HepG2 (cell line): ENCODE results near the gene MYH9. TPM values are rescaled to one million over a fixed set of nuclear protein-coding genes. Genes with fewer than 3 reads are reported as not detected.

Source experiments
- AHDC1 ChIP-seq: sonication (generic); formaldehyde crosslinking; IDR thresholded peaks from 2 replicates; pipeline ENCODE4 v1.5.1; 2020; ENCODE audit warnings: mild to moderate bottlenecking, missing genetic modification reagents, borderline replicate concordance
- PPARG ChIP-seq: conservative IDR thresholded peaks from 2 replicates; pipeline ENCODE4 v1.6.1; 2016; ENCODE audit warnings: missing biosample characterization, missing genetic modification reagents
- RXRA ChIP-seq: sonication (generic); formaldehyde crosslinking; IDR thresholded peaks from 2 replicates; pipeline ENCODE4 v1.5.1; 2020; ENCODE audit warnings: missing genetic modification reagents
- ZBTB43 ChIP-seq: sonication (generic); formaldehyde crosslinking; conservative IDR thresholded peaks from 2 replicates; pipeline ENCODE4 v1.4.0; 2020; ENCODE audit warnings: missing genetic modification reagents
- ZFY ChIP-seq: sonication (generic); formaldehyde crosslinking; IDR thresholded peaks from 2 replicates; pipeline ENCODE4 v1.4.0; 2020; ENCODE audit warnings: missing genetic modification reagents
- ZNF20 ChIP-seq: sonication (generic); formaldehyde crosslinking; IDR thresholded peaks from 2 replicates; pipeline ENCODE4 v1.4.0; 2020; ENCODE audit warnings: mild to moderate bottlenecking, moderate library complexity, missing genetic modification reagents
- ZNF501 ChIP-seq: sonication (generic); formaldehyde crosslinking; IDR thresholded peaks from 2 replicates; pipeline ENCODE4 v1.5.1; 2020; ENCODE audit warnings: mild to moderate bottlenecking, moderate library complexity, missing genetic modification reagents
- ZNF503 ChIP-seq: sonication (generic); formaldehyde crosslinking; IDR thresholded peaks from 2 replicates; pipeline ENCODE4 v1.4.0; 2020; ENCODE audit warnings: missing genetic modification reagents
- ZNF609 ChIP-seq: sonication (generic); formaldehyde crosslinking; IDR thresholded peaks from 2 replicates; pipeline ENCODE4 v1.4.0; 2020; ENCODE audit warnings: mild to moderate bottlenecking, missing genetic modification reagents, borderline replicate concordance
- ZNF800 ChIP-seq: sonication (generic); formaldehyde crosslinking; IDR thresholded peaks from 2 replicates; pipeline ENCODE4 v1.4.0; 2020; ENCODE audit warnings: missing genetic modification reagents
- polyA plus RNA-seq, 8 experiments: library from polyadenylated mRNA; depleted of rRNA in 3 of 8; stranded (reverse) in 7 of 8; unstranded in 1 of 8; fragments of >200 nt; fragmentation: Illumina TruSeq in 4 of 8; extraction: Trizol in 4 of 8; gene quantifications; 2 replicates each; pipeline versions ENCODE4 v1.2.1 to v1.2.3, GENCODE V29; 2011 to 2016; ENCODE audit warnings: low read depth in 4 of 8, missing spikeins in 1 of 8, mixed read lengths in 1 of 8; ENCODE audit not compliant: insufficient read depth in 1 of 8
- total RNA-seq, 5 experiments: library from RNA; depleted of rRNA; stranded (reverse); fragments of >200 nt; fragmentation: Illumina TruSeq; extraction: Trizol; gene quantifications; 2 replicates each; pipeline ENCODE4 v1.2.3, GENCODE V29; 2016; ENCODE audit warnings: low read depth in 1 of 5

MYH9 gene
- total and polyA plus RNA-seq, 2 of the 13 experiments (the other 11 are each of a cell fraction or from before 2014, with no cell fraction given), result 50.7 to 98.5 TPM

- 0 out of 2 replicates have a peak, but pooled peaks have one; percentile 16 for TF ChIP-seq ZNF501 (CRISPR knock-in tag)
- no peak for TF ChIP-seq ZNF503
- TF ChIP-seq PPARG (CRISPR knock-in tag), result peak; percentile 94
- TF ChIP-seq ZNF609 (CRISPR knock-in tag), result peak; percentile 58; the same call in 1 of the 2 replicates
- TF ChIP-seq ZBTB43 (CRISPR knock-in tag), result no peak
- no peak for TF ChIP-seq ZNF800 (CRISPR knock-in tag)
- no peak for TF ChIP-seq AHDC1 (CRISPR knock-in tag)
- no peak for TF ChIP-seq ZNF20
- TF ChIP-seq RXRA (CRISPR knock-in tag), result peak; percentile 28; the same call in 1 of the 2 replicates
- TF ChIP-seq ZFY (CRISPR knock-in tag), result peak; percentile 47; the same call in 1 of the 2 replicates
Observed at GRCh38 chr22:36425977-36426523, 38.3 kb upstream of the MYH9 start (continued).
